Activated T-cell treated with anti-CD3 and anti-CD28 coated beads, Interleukin-2, amount 50 U/mL, for 72 hours (primary cell): ENCODE measurements around the gene NCL. TPM values are rescaled to one million over a fixed set of nuclear protein-coding genes. Genes with fewer than 3 reads are reported as not detected.
A peak's percentile ranks its signal among the peaks of the same experiment; 100 is the strongest.

Experiments
- ATAC-seq, 2 donors: fragments of 150-1000 bp; cut with Tn5 transposase; replicated peaks in 1 of 2; 2 replicates each; pipeline ENCODE4 v1.10.0; 2021; ENCODE audit warnings: moderate library complexity in 2 of 2, mild to moderate bottlenecking in 1 of 2
- DNase-seq, 2 donors: peaks; one replicate each; pipeline ENCODE4 v3.0.0; 2021 to 2022; ENCODE audit warnings: mixed read lengths in 1 of 2
- H3K27ac Mint-ChIP-seq: one replicate; pipeline ENCODE4 v1.8.0; 2022; ENCODE audit warnings: mild to moderate bottlenecking, moderate library complexity, mixed read lengths
- H3K27me3 Mint-ChIP-seq: one replicate; pipeline ENCODE4 v1.8.0; 2022; ENCODE audit warnings: low read depth, mixed read lengths
- H3K36me3 Mint-ChIP-seq, 2 donors: one replicate each; pipeline ENCODE4 v1.8.0; 2022; ENCODE audit warnings: mixed read lengths in 2 of 2, mild to moderate bottlenecking in 1 of 2; ENCODE audit not compliant: insufficient read depth in 2 of 2
- H3K4me1 Mint-ChIP-seq: one replicate; pipeline ENCODE4 v1.8.0; 2022; ENCODE audit warnings: low read depth, mixed read lengths
- H3K4me3 Mint-ChIP-seq, 2 donors: one replicate each; pipeline ENCODE4 v1.8.0; 2022; ENCODE audit warnings: mild to moderate bottlenecking in 2 of 2, mixed read lengths in 2 of 2, moderate library complexity in 2 of 2
- H3K9me3 Mint-ChIP-seq, 2 donors: one replicate each; pipeline ENCODE4 v1.8.0; 2022; ENCODE audit warnings: mixed read lengths in 2 of 2
- total RNA-seq, 2 donors: library from RNA; stranded (reverse); gene quantifications; one replicate each; pipeline ENCODE4 v1.2.3, GENCODE V29; 2022

The NCL gene, protein sequence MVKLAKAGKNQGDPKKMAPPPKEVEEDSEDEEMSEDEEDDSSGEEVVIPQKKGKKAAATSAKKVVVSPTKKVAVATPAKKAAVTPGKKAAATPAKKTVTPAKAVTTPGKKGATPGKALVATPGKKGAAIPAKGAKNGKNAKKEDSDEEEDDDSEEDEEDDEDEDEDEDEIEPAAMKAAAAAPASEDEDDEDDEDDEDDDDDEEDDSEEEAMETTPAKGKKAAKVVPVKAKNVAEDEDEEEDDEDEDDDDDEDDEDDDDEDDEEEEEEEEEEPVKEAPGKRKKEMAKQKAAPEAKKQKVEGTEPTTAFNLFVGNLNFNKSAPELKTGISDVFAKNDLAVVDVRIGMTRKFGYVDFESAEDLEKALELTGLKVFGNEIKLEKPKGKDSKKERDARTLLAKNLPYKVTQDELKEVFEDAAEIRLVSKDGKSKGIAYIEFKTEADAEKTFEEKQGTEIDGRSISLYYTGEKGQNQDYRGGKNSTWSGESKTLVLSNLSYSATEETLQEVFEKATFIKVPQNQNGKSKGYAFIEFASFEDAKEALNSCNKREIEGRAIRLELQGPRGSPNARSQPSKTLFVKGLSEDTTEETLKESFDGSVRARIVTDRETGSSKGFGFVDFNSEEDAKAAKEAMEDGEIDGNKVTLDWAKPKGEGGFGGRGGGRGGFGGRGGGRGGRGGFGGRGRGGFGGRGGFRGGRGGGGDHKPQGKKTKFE
- 100 to 1,000 TPM; 501 to 656 TPM for total RNA-seq

- peak within 1 kb of the TSS; percentile 93 for H3K27ac Mint-ChIP-seq
Measured at GRCh38 chr2:231463698-231464575, at the start of gene NCL. Gene NCL (minus strand): TSS chr2:231464484. CDS start chr2:231464353, 131 bp downstream.

GRCh38 chr2:231513746-231514224 is 49.5 kb upstream of the NCL start:
- DNase-seq (no peak), ATAC-seq (no peak)
- Mint-ChIP-seq H3K4me1 (peaks cover 16% of the 10 kb centered on the region), H3K27ac (peak overlapping the region; percentile 96), H3K36me3 (no peaks in the 10 kb centered on the region), H3K4me3 (peak overlapping the region; percentile 92 to 94), H3K27me3 (no peaks in the 10 kb centered on the region), H3K9me3 (no peaks in the 10 kb centered on the region)

More at GRCh38 chr2:231463698-231464575, at the start of gene NCL:
- DNase-seq, result peak; percentile 86 to 89
- no peaks in the 10 kb centered on the region for H3K27me3 Mint-ChIP-seq
- H3K9me3 Mint-ChIP-seq, result no peaks in the 10 kb centered on the region
- ATAC-seq, result peak; percentile 93
- peaks cover 62% of the 10 kb centered on the region for H3K4me1 Mint-ChIP-seq
- H3K4me3 Mint-ChIP-seq, result peak within 1 kb of the TSS; percentile 95 to 97
- peaks cover 28 to 45% of the 10 kb centered on the region in 2 donors for H3K36me3 Mint-ChIP-seq

- no peaks in the 10 kb centered on the region for H3K36me3 Mint-ChIP-seq
- H3K27ac Mint-ChIP-seq, result no peak overlapping the region
- no peaks in the 10 kb centered on the region for H3K9me3 Mint-ChIP-seq
- peaks cover 16% of the 10 kb centered on the region for H3K4me1 Mint-ChIP-seq
- no peak for ATAC-seq
- no peaks in the 10 kb centered on the region for H3K27me3 Mint-ChIP-seq
- H3K4me3 Mint-ChIP-seq, result peak overlapping the region in 1 of 2 donors; percentile 12
- DNase-seq, result no peak
Measured at GRCh38 chr2:231512222-231512621, 47.9 kb upstream of the NCL start.

DNA sequence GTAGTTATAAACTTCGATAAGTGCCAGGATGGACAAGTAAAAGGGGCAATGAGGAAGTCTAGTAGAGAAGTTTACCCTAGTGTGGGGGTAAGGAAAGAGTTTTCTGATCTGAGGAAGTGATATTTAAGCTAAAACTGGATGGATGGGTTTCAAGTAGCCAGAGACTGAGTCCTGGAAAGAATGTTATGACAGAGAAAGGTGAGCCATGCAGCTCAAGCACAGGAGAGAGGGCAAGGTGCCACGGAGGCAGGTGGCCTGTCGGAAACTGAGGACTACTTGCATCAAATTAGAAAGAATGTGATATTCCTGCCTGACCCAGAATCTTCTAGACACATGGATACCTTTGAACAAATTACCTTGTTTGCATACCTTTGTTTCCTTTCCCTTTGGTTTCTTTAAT is 39.5 kb upstream of the NCL start:
- DNase-seq (no peak), ATAC-seq (no peak)
- H3K4me1 Mint-ChIP-seq, result no peaks in the 10 kb centered on the region
- H3K9me3 Mint-ChIP-seq, result no peaks in the 10 kb centered on the region
- H3K4me3 Mint-ChIP-seq, result no peak overlapping the region
- H3K27me3 Mint-ChIP-seq, result no peaks in the 10 kb centered on the region
- H3K27ac Mint-ChIP-seq, result no peak overlapping the region
- H3K36me3 Mint-ChIP-seq, result no peaks in the 10 kb centered on the region

GRCh38 chr2:231502596-231502995 is 38.3 kb upstream of the NCL start:
- Mint-ChIP-seq H3K36me3 (no peaks in the 10 kb centered on the region), H3K27me3 (no peaks in the 10 kb centered on the region), H3K27ac (no peak overlapping the region), H3K4me1 (no peaks in the 10 kb centered on the region), H3K4me3 (no peak overlapping the region), H3K9me3 (no peaks in the 10 kb centered on the region)
- DNase-seq, result no peak
- ATAC-seq, result no peak

GRCh38 chr2:231497651-231498050 is 33.4 kb upstream of the NCL start:
- Mint-ChIP-seq H3K27ac (no peak overlapping the region), H3K27me3 (no peaks in the 10 kb centered on the region), H3K36me3 (no peaks in the 10 kb centered on the region), H3K4me1 (no peaks in the 10 kb centered on the region), H3K4me3 (no peak overlapping the region), H3K9me3 (no peaks in the 10 kb centered on the region)
- ATAC-seq (no peak), DNase-seq (no peak)

GRCh38 chr2:231494669-231495068 is 30.4 kb upstream of the NCL start:
- Mint-ChIP-seq H3K27me3 (no peaks in the 10 kb centered on the region), H3K36me3 (no peaks in the 10 kb centered on the region), H3K4me1 (no peaks in the 10 kb centered on the region), H3K9me3 (no peaks in the 10 kb centered on the region), H3K4me3 (no peak overlapping the region), H3K27ac (no peak overlapping the region)
- peak in 1 of 2 donors; percentile 28 for ATAC-seq
- DNase-seq, result no peak

GRCh38 chr2:231490801-231491200 is 26.5 kb upstream of the NCL start:
- Mint-ChIP-seq H3K4me3 (no peak overlapping the region), H3K27me3 (peaks cover 14% of the 10 kb centered on the region), H3K4me1 (no peaks in the 10 kb centered on the region), H3K9me3 (no peaks in the 10 kb centered on the region), H3K27ac (no peak overlapping the region), H3K36me3 (no peaks in the 10 kb centered on the region)
- ATAC-seq (no peak), DNase-seq (no peak)

GRCh38 chr2:231489990-231490389 is 25.7 kb upstream of the NCL start:
- H3K9me3 Mint-ChIP-seq, result no peaks in the 10 kb centered on the region
- H3K4me3 Mint-ChIP-seq, result no peak overlapping the region
- H3K36me3 Mint-ChIP-seq, result no peaks in the 10 kb centered on the region
- H3K27ac Mint-ChIP-seq, result no peak overlapping the region
- H3K4me1 Mint-ChIP-seq, result no peaks in the 10 kb centered on the region
- no peak for ATAC-seq
- peaks cover 14% of the 10 kb centered on the region for H3K27me3 Mint-ChIP-seq
- peak in 1 of 2 donors; percentile 24 for DNase-seq

- Mint-ChIP-seq H3K27me3 (peaks cover 14% of the 10 kb centered on the region), H3K27ac (no peak overlapping the region), H3K36me3 (no peaks in the 10 kb centered on the region), H3K4me3 (no peak overlapping the region), H3K4me1 (no peaks in the 10 kb centered on the region), H3K9me3 (no peaks in the 10 kb centered on the region)
- ATAC-seq (no peak), DNase-seq (no peak)
Measured at GRCh38 chr2:231488331-231488730, 24.0 kb upstream of the NCL start.

GRCh38 chr2:231486851-231487596 is 22.7 kb upstream of the NCL start:
- Mint-ChIP-seq H3K4me1 (peaks cover 11% of the 10 kb centered on the region), H3K27ac (no peak overlapping the region), H3K9me3 (no peaks in the 10 kb centered on the region), H3K36me3 (no peaks in the 10 kb centered on the region), H3K27me3 (peaks cover 14% of the 10 kb centered on the region), H3K4me3 (no peak overlapping the region)
- no peak for ATAC-seq
- DNase-seq, result no peak
